ENCODE data around the gene KIR2DL1. TPM values are rescaled to one million over a fixed set of nuclear protein-coding genes. Genes with fewer than 3 reads are reported as not detected.

Gene KIR2DL1
- total and polyA plus RNA-seq, 2 of the 4 experiments (the other 2 are of a cell fraction), result not detected

GRCh38 chr19:54729416-54730188 is 40.0 kb upstream of the KIR2DL1 start:
- no TSS peak for BruUV-seq (replicated peaks)
- Histone ChIP-seq H3K9ac (ENCODE audit: low read depth, low read length) (no peak overlapping the region), H2BK5ac (ENCODE audit: low read depth, low read length, poor library complexity, severe bottlenecking) (no peak overlapping the region), H4K20me1 (ENCODE audit: insufficient read depth, low read length) (no peaks in the 10 kb centered on the region), H3K27ac (ENCODE audit: insufficient read depth, low read length) (no peak overlapping the region), H3K36me3 (ENCODE audit: control insufficient read depth, insufficient read depth, low read length) (no peaks in the 10 kb centered on the region), H4K8ac (ENCODE audit: low read depth in 2 of 2, low read length in 2 of 2) (no peak overlapping the region), H3K9me3 (ENCODE audit: control insufficient read depth, insufficient read depth, low read length) (peaks cover 34% of the 10 kb centered on the region), H3K4me2 (ENCODE audit: low read depth, low read length) (no peak overlapping the region), H2BK120ac (ENCODE audit: low read depth, low read length) (no peak overlapping the region), H3K4me1 (ENCODE audit: control insufficient read depth, insufficient read depth, low read length) (no peaks in the 10 kb centered on the region), H3K4ac (ENCODE audit: low read depth, low read length) (no peak overlapping the region), H2BK15ac (ENCODE audit: low read depth, low read length) (no peak overlapping the region), H4K91ac (ENCODE audit: insufficient read depth, low read depth, low read length) (no peak overlapping the region), H3K18ac (ENCODE audit: low read depth, low read length) (no peak overlapping the region), H2BK20ac (ENCODE audit: low read depth, low read length) (no peak overlapping the region), H3K14ac (replicated peaks; ENCODE audit: low read depth, low read length) (no peak overlapping the region), H3K4me3 (ENCODE audit: insufficient read depth, low read depth, low read length) (no peak overlapping the region), H3K56ac (ENCODE audit: extremely low read depth, insufficient read depth, low read length) (no peak overlapping the region), H2AK5ac (ENCODE audit: low read depth, low read length) (no peak overlapping the region), H3K79me1 (ENCODE audit: low read depth in 1 of 2, low read length in 2 of 2) (no peaks in the 10 kb centered on the region), H4K5ac (ENCODE audit: low read depth, low read length) (no peak overlapping the region), H2AK9ac (replicated peaks; ENCODE audit: low read depth, low read length, poor library complexity) (no peak overlapping the region), H2AFZ (replicated peaks; ENCODE audit: low read length, poor library complexity) (no peak overlapping the region), H3K27me3 (ENCODE audit: control insufficient read depth, insufficient read depth, low read length) (no peaks in the 10 kb centered on the region), H3K23ac (ENCODE audit: low read depth, low read length) (no peak overlapping the region), H3K9me1 (ENCODE audit: insufficient read depth, low read length) (no peaks in the 10 kb centered on the region)
- dilution Hi-C loops (cut with HindIII; ENCODE audit: low sequenced_read_pairs, unreplicated experiment), result no loop called here
- POLR2A ChIA-PET (ENCODE audit: unreplicated experiment), result no interaction called here
- TF ChIP-seq USF2 (IDR thresholded peaks at IDR 0.05; ENCODE audit: low read depth, low read length) (no peak), CHD1 (IDR thresholded peaks at IDR 0.05; ENCODE audit: low read depth, low read length) (no peak), MAFK (IDR thresholded peaks at IDR 0.05; ENCODE audit: low read depth, low read length) (no peak), NFE2L2 (IDR thresholded peaks at IDR 0.05; ENCODE audit: low read depth, low read length) (no peak), FOS (IDR thresholded peaks at IDR 0.05; ENCODE audit: low read depth, low read length) (no peak), MAZ (IDR thresholded peaks at IDR 0.05; ENCODE audit: borderline replicate concordance, low read depth, low read length) (no peak), RCOR1 (IDR thresholded peaks at IDR 0.05; ENCODE audit: insufficient replicate concordance, low read length) (no peak), CTCF (conservative IDR thresholded peaks at IDR 0.05; ENCODE audit: low read depth, low read length) (no peak), BHLHE40 (IDR thresholded peaks at IDR 0.05; ENCODE audit: low read depth, low read length) (no peak), SMC3 (IDR thresholded peaks at IDR 0.05; ENCODE audit: low read depth, low read length) (no peak), ELK1 (IDR thresholded peaks at IDR 0.05; ENCODE audit: borderline replicate concordance, low read depth, low read length) (no peak), RAD21 (IDR thresholded peaks at IDR 0.05; ENCODE audit: low read length) (no peak), CEBPB (IDR thresholded peaks at IDR 0.05; ENCODE audit: low read depth, low read length) (no peak), MXI1 (IDR thresholded peaks at IDR 0.05; ENCODE audit: borderline replicate concordance, low read depth, low read length) (no peak), POLR2A (IDR thresholded peaks at IDR 0.05; ENCODE audit: low read depth, low read length) (no peak)
- CTCF ChIA-PET, result no interaction called here
- in situ Hi-C loops (cut with MboI; ENCODE audit: low sequenced_read_pairs), result no loop called here
- ATAC-seq (ENCODE audit: low read depth) (no peak), DNase-seq (no peak)
- 62% methylated on average over 8 of the region's 15 CpGs; no CpG with 5 or more reads in 1 of the 2 experiments for WGBS, 2 experiments (ENCODE audit: extremely low coverage in 2 of 2, insufficient read length in 1 of 2)
- intact Hi-C loops (cut with micrococcal nuclease), result no loop called here

All from IMR-90 (cell line).